ENCODE measurements around the gene EPHA3. TPM values are rescaled to one million over a fixed set of nuclear protein-coding genes. Genes with fewer than 3 reads are reported as not detected.

EPHA3 gene
- total RNA-seq, 1 donor from 2014 or later: 3.3 TPM

GRCh38 chr3:89455240-89455639 is 347.8 kb downstream of the EPHA3 start:
- DNase-seq (ENCODE audit: low spot score in 2 of 2): no peak
- H3K27ac ChIP-seq: no peak overlapping the region
- H3K9me3 ChIP-seq: no peaks in the 10 kb centered on the region
- no peaks in the 10 kb centered on the region for H3K27me3 ChIP-seq
- intact Hi-C loops (cut with DNase I): no loop called here
- no peak for TF ChIP-seq CTCF (IDR thresholded peaks at IDR 0.05)
- no peak overlapping the region for H3K4me3 ChIP-seq
- no peaks in the 10 kb centered on the region for H3K36me3 ChIP-seq
- no peaks in the 10 kb centered on the region for H3K4me1 ChIP-seq

GRCh38 chr3:89467898-89468363 is 360.5 kb downstream of the EPHA3 start:
- Histone ChIP-seq H3K27ac (no peak overlapping the region), H3K4me1 (no peaks in the 10 kb centered on the region), H3K27me3 (no peaks in the 10 kb centered on the region), H3K36me3 (no peaks in the 10 kb centered on the region), H3K9me3 (no peaks in the 10 kb centered on the region), H3K4me3 (no peak overlapping the region)
- no peak for TF ChIP-seq CTCF (IDR thresholded peaks at IDR 0.05)
- no peak for DNase-seq (ENCODE audit: low spot score in 2 of 2)
- intact Hi-C loops (cut with DNase I): no loop called here

GRCh38 chr3:89472101-89472500 is 364.7 kb downstream of the EPHA3 start:
- no peak overlapping the region for H3K4me3 ChIP-seq
- intact Hi-C loops (cut with DNase I): no loop called here
- H3K36me3 ChIP-seq: no peaks in the 10 kb centered on the region
- no peak for DNase-seq (ENCODE audit: low spot score in 2 of 2)
- H3K27me3 ChIP-seq: no peaks in the 10 kb centered on the region
- no peaks in the 10 kb centered on the region for H3K4me1 ChIP-seq
- TF ChIP-seq CTCF (IDR thresholded peaks at IDR 0.05): no peak
- H3K27ac ChIP-seq: no peak overlapping the region
- H3K9me3 ChIP-seq: no peaks in the 10 kb centered on the region

- Histone ChIP-seq H3K4me1 (no peaks in the 10 kb centered on the region), H3K27me3 (no peaks in the 10 kb centered on the region), H3K36me3 (no peaks in the 10 kb centered on the region), H3K4me3 (no peak overlapping the region), H3K9me3 (no peaks in the 10 kb centered on the region), H3K27ac (no peak overlapping the region)
- intact Hi-C loops (cut with DNase I): no loop called here
- no peak for DNase-seq (ENCODE audit: low spot score in 2 of 2)
- no peak for TF ChIP-seq CTCF (IDR thresholded peaks at IDR 0.05)
Observed at GRCh38 chr3:89474333-89475130, 367.1 kb downstream of the EPHA3 start.

- Histone ChIP-seq H3K27ac (no peak overlapping the region), H3K4me3 (no peak overlapping the region), H3K36me3 (no peaks in the 10 kb centered on the region), H3K4me1 (no peaks in the 10 kb centered on the region), H3K27me3 (no peaks in the 10 kb centered on the region), H3K9me3 (peaks cover 0 to 7% of the 10 kb centered on the region in 2 donors)
- TF ChIP-seq CTCF (IDR thresholded peaks at IDR 0.05): no peak
- intact Hi-C loops (cut with DNase I): no loop called here
- no peak for DNase-seq (ENCODE audit: low spot score in 2 of 2)
Observed at GRCh38 chr3:89488800-89489580, 381.6 kb downstream of the EPHA3 start.

Data from ascending aorta (tissue), 2 donors.